Spleen (tissue), 7 donors: Measurements from ENCODE around the gene DGKE.

Experiments
- CTCF ChIP-seq, 11 experiments: fragments of 200-600 bp in 7 of 11; fragments of 450-650 bp in 4 of 11; sonication (generic) in 4 of 11; IDR thresholded peaks in 8 of 11; conservative IDR thresholded peaks in 3 of 11; 1 replicate in 7 of 11; 2 replicates in 4 of 11; pipeline versions ENCODE4 v1.4.0 to v1.8.0; 2016 to 2021; ENCODE audit warnings: antibody characterized with exemption in 11 of 11, inconsistent platforms in 4 of 11, mild to moderate bottlenecking in 1 of 11
- POLR2A ChIP-seq, 3 donors: fragments of 450-650 bp; IDR thresholded peaks; one replicate each; pipeline ENCODE4 v1.5.1; 2017; ENCODE audit warnings: antibody characterized with exemption in 3 of 3, mild to moderate bottlenecking in 1 of 3
- POLR2AphosphoS5 ChIP-seq, 3 donors: sonication (generic); formaldehyde crosslinking; IDR thresholded peaks; one replicate each; pipeline ENCODE4 v1.5.1; 2017; ENCODE audit warnings: antibody characterized with exemption in 3 of 3
- donor health status: DM: no; HTN: no; CAD: no; lungs with moderate emphysema.
- donor health status: DM: no; HTN: no; CAD: no.
- donor health status: DM: no; HTN: no; CAD: no.

- TF ChIP-seq POLR2AphosphoS5 (IDR thresholded peaks at IDR 0.05) (no peak), CTCF (IDR thresholded peaks at IDR 0.05 in 8 of 11, conservative IDR thresholded peaks at IDR 0.05 in 3 of 11) (peak in 1 of 11 experiments; percentile 11), POLR2A (IDR thresholded peaks at IDR 0.05) (no peak)
Observed at GRCh38 chr17:56866496-56866895, 32.5 kb downstream of the DGKE start.
